Activated CD8-positive, alpha-beta T cell treated with anti-CD3 and anti-CD28 coated beads for 36 hours (primary cell): ENCODE results near the gene ZNF672. TPM values are rescaled to one million over a fixed set of nuclear protein-coding genes. Genes with fewer than 3 reads are reported as not detected.
A peak's percentile ranks its signal among the peaks of the same experiment; 100 is the strongest.

ENCODE experiments used
- ATAC-seq: fragments of 200-7000 bp; cut with Tn5 transposase; one replicate; pipeline ENCODE4 v1.10.0; 2021; ENCODE audit warnings: mild to moderate bottlenecking, moderate library complexity
- CTCF ChIA-PET: fragments of 350-600 bp; sonication (Branson Sonifier 250); formaldehyde crosslinking; loops from one replicate; lab custom pipeline; 2021; ENCODE audit warnings: antibody characterized with exemption; lab: Charles Lee
- POLR2A ChIA-PET: fragments of 350-600 bp; sonication (Branson Sonifier 250); formaldehyde crosslinking; loops from one replicate; lab custom pipeline; 2021; ENCODE audit warnings: antibody characterized with exemption; lab: Charles Lee
- DNase-seq: peaks from one replicate; pipeline ENCODE4 v3.0.0-alpha.2; 2020
- H3K27ac Mint-ChIP-seq: one replicate; pipeline ENCODE4 v1.8.0; 2021; ENCODE audit warnings: mild to moderate bottlenecking, mixed read lengths
- H3K27me3 Mint-ChIP-seq: one replicate; pipeline ENCODE4 v1.8.0; 2021; ENCODE audit warnings: mixed read lengths
- H3K36me3 Mint-ChIP-seq: one replicate; pipeline ENCODE4 v1.8.0; 2021; ENCODE audit warnings: low read depth, mixed read lengths
- H3K4me1 Mint-ChIP-seq: one replicate; pipeline ENCODE4 v1.8.0; 2021; ENCODE audit warnings: low read depth, mixed read lengths
- H3K4me3 Mint-ChIP-seq: one replicate; pipeline ENCODE4 v1.8.0; 2021; ENCODE audit warnings: mild to moderate bottlenecking, moderate library complexity, mixed read lengths
- H3K9me3 Mint-ChIP-seq: one replicate; pipeline ENCODE4 v1.8.0; 2021; ENCODE audit warnings: mixed read lengths
- intact Hi-C: fragments of 100-400 bp; cut with micrococcal nuclease; formaldehyde crosslinking; loops from one replicate; pipeline ENCODE4 v1.10.0; 2022
- total RNA-seq, 2 experiments: library from RNA; stranded (reverse); gene quantifications; one replicate each; pipeline ENCODE4 v1.2.3, GENCODE V29; 2021
- TF ChIP-seq, protein P1 (sequence below): fragments of 200-600 bp; IDR thresholded peaks from one replicate; pipeline ENCODE4 v1.8.0; 2022; ENCODE audit warnings: antibody characterized with exemption, mild to moderate bottlenecking

ZNF672 gene
- total RNA-seq, 2 experiments from 2014 or later: 43.8 to 45.1 TPM

- ATAC-seq: no peak
Observed at GRCh38 chr1:248855580-248855979, 17.6 kb downstream of the ZNF672 start.

DNA sequence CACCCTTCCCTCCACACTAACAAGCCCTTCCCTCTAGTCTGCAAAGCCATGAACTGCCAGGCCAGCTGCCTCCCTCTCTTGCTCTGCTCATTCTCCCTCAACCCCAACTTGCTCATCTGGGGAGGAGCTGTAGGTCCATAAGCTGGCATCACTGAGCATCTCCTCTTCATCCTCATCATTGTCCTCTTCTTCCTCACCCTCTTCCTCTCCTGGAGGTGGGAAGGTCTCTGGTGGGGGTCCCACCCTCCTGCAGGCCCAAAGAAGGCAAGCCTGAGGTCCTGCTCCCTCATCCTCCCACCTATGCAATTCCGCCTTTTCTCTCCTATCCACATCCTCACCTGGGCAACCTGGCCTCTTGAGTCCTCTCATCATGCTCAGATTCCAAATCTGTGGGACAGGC, 18.2 kb downstream of the ZNF672 start:
- CTCF ChIA-PET: interaction anchor here (1.1 to 4.9 kb wide), 2 partner anchors 14 to 17 kb away, joined by 5 to 23 read pairs; no protein-coding TSS in a partner anchor
- peak overlapping the region; percentile 35 for H3K27ac Mint-ChIP-seq
- H3K27me3 Mint-ChIP-seq: no peaks in the 10 kb centered on the region
- intact Hi-C loops: no loop called here
- DNase-seq (no peak), ATAC-seq (no peak)
- TF ChIP-seq, protein P1, sequence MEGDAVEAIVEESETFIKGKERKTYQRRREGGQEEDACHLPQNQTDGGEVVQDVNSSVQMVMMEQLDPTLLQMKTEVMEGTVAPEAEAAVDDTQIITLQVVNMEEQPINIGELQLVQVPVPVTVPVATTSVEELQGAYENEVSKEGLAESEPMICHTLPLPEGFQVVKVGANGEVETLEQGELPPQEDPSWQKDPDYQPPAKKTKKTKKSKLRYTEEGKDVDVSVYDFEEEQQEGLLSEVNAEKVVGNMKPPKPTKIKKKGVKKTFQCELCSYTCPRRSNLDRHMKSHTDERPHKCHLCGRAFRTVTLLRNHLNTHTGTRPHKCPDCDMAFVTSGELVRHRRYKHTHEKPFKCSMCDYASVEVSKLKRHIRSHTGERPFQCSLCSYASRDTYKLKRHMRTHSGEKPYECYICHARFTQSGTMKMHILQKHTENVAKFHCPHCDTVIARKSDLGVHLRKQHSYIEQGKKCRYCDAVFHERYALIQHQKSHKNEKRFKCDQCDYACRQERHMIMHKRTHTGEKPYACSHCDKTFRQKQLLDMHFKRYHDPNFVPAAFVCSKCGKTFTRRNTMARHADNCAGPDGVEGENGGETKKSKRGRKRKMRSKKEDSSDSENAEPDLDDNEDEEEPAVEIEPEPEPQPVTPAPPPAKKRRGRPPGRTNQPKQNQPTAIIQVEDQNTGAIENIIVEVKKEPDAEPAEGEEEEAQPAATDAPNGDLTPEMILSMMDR: no peak
- peak overlapping the region; percentile 88 for H3K4me3 Mint-ChIP-seq
- H3K4me1 Mint-ChIP-seq: peaks cover 20% of the 10 kb centered on the region
- no peaks in the 10 kb centered on the region for H3K9me3 Mint-ChIP-seq
- POLR2A ChIA-PET: interaction anchor here (0.6 kb wide), 1 partner anchor 70 kb away, joined by 3 read pairs; no protein-coding TSS in a partner anchor
- peaks cover 27% of the 10 kb centered on the region for H3K36me3 Mint-ChIP-seq

More at GRCh38 chr1:248855580-248855979, 17.6 kb downstream of the ZNF672 start:
- H3K4me1 Mint-ChIP-seq: peaks cover 20% of the 10 kb centered on the region
- intact Hi-C loops: no loop called here
- TF ChIP-seq, protein P1: no peak
- H3K36me3 Mint-ChIP-seq: peaks cover 27% of the 10 kb centered on the region
- DNase-seq: no peak
- ChIA-PET CTCF (interaction anchor here (4.9 kb wide), 1 partner anchor 14 kb away, joined by 23 read pairs; no protein-coding TSS in a partner anchor), POLR2A (no interaction called here)
- no peak overlapping the region for H3K27ac Mint-ChIP-seq
- no peaks in the 10 kb centered on the region for H3K9me3 Mint-ChIP-seq
- H3K27me3 Mint-ChIP-seq: no peaks in the 10 kb centered on the region
- H3K4me3 Mint-ChIP-seq: no peak overlapping the region

GRCh38 chr1:248857201-248857600, 19.2 kb downstream of the ZNF672 start:
- intact Hi-C loops: no loop called here
- Mint-ChIP-seq H3K4me3 (peak overlapping the region; percentile 88), H3K36me3 (peaks cover 27% of the 10 kb centered on the region), H3K27ac (peak overlapping the region; percentile 95), H3K4me1 (peaks cover 25% of the 10 kb centered on the region), H3K9me3 (no peaks in the 10 kb centered on the region), H3K27me3 (no peaks in the 10 kb centered on the region)
- no peak for DNase-seq
- TF ChIP-seq, protein P1: no peak
- ATAC-seq: no peak
- POLR2A ChIA-PET: interaction anchor here (3.9 kb wide), 1 partner anchor 19 kb away, joined by 43 read pairs; the partner anchor contains the start of gene ZNF672
- CTCF ChIA-PET: interaction anchor here (1.1 to 4.9 kb wide), 2 partner anchors 15 to 18 kb away, joined by 5 to 23 read pairs; no protein-coding TSS in a partner anchor

GRCh38 chr1:248857749-248858095, 19.7 kb downstream of the ZNF672 start:
- H3K4me1 Mint-ChIP-seq: peaks cover 29% of the 10 kb centered on the region
- peak overlapping the region; percentile 95 for H3K27ac Mint-ChIP-seq
- CTCF ChIA-PET: interaction anchor here (0.6 to 3.5 kb wide), 10 partner anchors 8 to 52 kb away, joined by 3 to 26 read pairs (median 10); partner anchors contain the start of genes SH3BP5L and ZNF672
- no peak for ATAC-seq
- TF ChIP-seq, protein P1: no peak
- no peak for DNase-seq
- no peaks in the 10 kb centered on the region for H3K27me3 Mint-ChIP-seq
- intact Hi-C loops: loop anchor here (1.0 kb wide), 1 partner anchor 18 kb away; no protein-coding TSS in a partner anchor
- POLR2A ChIA-PET: interaction anchor here (1.2 to 3.9 kb wide), 5 partner anchors 11 to 19 kb away, joined by 4 to 43 read pairs (median 5); partner anchors contain the start of gene ZNF672
- H3K9me3 Mint-ChIP-seq: no peaks in the 10 kb centered on the region
- H3K36me3 Mint-ChIP-seq: peaks cover 27% of the 10 kb centered on the region
- H3K4me3 Mint-ChIP-seq: peak overlapping the region; percentile 88
